ENCODE measurements around the gene SLC25A1.

The SLC25A1 gene

GRCh38 chr22:19180234-19180633, 1.7 kb upstream of the SLC25A1 start:
- DNase-seq = no peak

- peak; percentile 58 for DNase-seq
Measured at GRCh38 chr22:19179497-19180048, 1.0 kb upstream of the SLC25A1 start.

- peak; percentile 42 for DNase-seq
Measured at GRCh38 chr22:19178065-19178656, 375 bp downstream of the SLC25A1 start.

- no peak for DNase-seq
Measured at GRCh38 chr22:19177164-19178064, 1.1 kb downstream of the SLC25A1 start.

DNA sequence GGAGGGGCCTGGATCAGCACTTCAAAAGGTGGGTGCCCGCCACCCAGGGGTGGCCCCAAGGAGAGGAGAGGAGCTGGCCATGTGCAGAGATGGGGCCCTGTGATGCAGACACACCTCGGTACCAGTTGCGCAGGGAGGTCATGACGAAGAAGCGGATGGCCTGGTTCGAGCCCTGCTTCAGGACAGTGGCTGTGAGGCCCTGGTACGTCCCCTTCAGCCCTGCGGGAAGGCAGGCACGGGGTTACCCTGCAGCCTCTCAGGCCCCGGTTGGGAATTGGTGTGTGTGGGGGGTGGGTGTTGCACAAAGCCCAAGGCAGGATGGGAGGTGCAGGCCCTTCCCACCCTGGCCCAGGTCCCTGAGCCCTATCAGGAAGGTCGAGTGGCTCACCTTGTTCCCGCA, 1.8 kb downstream of the SLC25A1 start:
- DNase-seq = no peak

DNA sequence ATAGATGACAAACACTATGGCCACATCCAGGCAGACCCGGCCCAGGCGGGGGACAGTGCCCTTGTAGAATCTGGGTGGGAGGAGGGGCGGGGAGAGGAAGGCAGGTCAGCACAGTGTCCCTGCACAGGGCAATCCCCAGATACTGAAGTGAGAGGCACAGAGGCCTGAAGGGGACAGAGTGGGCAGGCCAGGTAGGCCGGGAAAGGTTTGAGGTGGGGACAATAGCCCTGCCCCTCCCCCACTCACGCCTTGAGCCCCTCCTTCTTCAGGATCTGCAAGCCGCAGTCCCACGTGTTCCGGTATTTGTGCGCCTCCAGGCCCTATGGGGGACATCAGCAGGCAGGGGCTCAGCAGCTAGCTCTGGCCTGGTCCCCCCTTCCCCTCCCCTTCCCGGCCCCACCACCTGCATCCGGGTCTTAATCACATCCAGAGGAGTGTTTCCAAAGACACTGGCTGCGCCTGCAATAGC, 2.3 kb downstream of the SLC25A1 start:
- no peak for DNase-seq

DNA sequence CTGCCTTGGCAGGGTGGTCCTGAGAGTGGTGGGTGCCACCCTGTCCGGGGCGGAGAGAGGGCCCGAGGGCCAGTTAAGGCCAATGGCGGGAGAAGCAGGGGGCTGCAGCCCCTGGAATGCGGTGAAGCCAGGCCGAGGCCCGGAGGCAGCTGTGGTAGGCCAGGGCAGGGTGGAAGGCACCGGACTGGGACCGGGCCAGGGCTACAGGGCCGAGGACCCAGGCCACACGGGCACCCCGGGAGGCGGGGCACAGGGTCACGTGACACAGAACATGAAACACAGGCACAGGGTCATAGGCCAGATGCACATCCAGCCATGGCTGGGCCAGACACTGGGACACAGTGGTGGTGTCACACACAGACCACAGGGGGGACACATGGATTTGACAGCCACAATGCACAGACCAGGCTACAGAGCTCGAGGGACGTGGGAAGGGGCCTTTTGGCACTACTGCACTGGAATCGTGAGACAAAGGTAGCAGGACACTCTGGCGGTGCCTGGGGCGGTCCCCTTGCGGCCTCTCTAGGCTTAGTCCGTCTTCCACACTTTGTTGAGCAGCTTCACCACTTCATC, 2.8 kb downstream of the SLC25A1 start:
- no peak for DNase-seq

DNA sequence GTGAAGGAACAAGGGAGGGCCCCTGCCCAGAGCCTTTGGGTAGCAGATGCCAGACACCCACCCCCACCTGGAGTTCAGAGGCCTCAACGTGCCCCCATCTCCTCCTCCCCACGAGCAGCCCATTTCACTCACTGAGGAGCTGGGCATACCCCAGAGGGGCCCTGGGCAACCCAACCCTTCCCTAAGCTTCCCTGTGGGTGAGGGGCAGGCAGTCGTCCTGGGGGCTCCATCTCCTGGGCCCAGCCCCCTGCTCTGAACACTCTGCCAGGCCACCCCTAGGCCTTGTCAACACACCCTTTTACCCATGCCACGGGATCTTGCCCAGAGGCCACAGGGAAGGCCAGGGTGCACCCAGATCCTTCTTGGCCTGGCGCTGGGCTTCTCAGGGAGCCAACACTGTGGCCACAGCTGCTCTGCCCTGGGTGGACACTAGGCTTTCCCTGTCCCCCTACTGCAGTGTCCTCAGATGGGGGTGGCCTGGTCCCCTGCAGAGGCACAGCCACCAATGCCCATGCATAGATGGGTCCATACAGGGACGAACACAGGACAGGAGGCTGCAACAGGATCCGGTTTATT, 3.4 kb downstream of the SLC25A1 start:
- no peak for DNase-seq

GRCh38 chr22:19174106-19175025, 4.2 kb downstream of the SLC25A1 start:
- DNase-seq = peak; percentile 41

DNA sequence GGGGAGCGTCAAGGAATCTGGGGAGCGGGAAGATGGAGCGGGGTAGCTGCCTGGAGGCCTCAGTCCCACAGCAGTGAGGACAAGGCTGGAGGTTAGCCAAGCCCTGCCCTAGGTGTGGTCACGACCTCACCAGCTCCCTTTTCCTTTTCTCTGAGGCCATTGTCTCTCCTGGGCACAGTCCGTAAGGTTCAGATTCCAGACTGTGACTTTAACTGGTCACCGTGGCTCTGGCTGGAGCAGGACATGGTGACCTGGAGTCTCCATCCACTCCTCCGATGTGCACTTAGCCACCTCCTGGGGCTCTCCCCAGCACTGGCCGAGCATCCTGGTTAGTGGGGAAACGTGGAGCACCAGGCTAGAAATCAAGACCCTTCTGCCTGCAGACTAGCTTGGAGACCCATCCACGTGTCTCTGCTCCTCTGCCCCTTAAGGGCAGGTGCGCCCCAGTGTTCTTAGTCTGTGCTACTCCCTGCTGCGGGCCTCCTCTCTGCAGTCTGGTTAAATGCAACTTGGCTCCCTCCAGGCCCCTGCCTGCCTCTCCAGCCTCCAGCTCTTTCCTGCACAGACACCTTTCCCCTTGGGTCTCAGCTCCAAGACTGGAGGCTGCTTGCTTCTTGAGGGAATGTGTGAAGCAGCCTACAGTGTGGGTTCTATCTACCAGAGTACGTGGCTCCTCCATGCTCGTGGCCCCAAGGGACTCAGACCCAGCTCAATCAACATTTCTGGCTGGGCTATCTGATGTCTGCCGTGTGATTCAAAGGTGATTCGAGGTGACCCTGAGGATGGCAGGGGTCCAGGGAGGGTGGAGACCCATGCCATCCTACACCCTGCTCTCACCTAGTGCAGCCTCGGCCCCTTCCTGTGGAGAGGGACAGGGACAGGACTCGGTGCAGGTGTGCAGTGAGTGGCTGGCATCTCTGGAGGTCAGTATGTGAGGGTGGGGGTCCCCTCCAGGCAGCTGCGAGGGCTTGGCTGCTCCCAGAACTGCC, 5.2 kb downstream of the SLC25A1 start:
- DNase-seq = no peak

- no peak for DNase-seq
Measured at GRCh38 chr22:19172213-19173046, 6.1 kb downstream of the SLC25A1 start.

DNA sequence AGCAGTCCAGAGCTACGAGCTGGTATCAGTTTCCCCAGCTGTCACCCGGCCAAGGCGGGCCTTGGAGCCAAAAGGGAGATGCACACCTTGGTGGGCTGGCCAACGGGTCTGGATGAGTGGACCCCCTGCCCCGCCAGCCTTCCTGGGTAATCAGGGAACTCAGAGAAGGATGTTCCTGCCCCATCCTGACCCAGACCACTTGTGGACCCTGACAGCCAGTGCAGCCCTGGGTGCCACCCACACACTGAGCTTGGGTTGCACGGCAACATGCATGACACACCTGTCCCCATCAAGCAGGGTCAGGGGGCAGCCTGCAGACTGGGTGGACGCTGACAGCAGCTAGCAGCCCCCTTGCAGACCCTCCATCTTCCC, 8.6 kb downstream of the SLC25A1 start:
- no peak for DNase-seq

- no peak for DNase-seq
Measured at GRCh38 chr22:19169002-19169946, 9.3 kb downstream of the SLC25A1 start.

GRCh38 chr22:19168088-19168890, 10.2 kb downstream of the SLC25A1 start:
- no peak for DNase-seq

DNA sequence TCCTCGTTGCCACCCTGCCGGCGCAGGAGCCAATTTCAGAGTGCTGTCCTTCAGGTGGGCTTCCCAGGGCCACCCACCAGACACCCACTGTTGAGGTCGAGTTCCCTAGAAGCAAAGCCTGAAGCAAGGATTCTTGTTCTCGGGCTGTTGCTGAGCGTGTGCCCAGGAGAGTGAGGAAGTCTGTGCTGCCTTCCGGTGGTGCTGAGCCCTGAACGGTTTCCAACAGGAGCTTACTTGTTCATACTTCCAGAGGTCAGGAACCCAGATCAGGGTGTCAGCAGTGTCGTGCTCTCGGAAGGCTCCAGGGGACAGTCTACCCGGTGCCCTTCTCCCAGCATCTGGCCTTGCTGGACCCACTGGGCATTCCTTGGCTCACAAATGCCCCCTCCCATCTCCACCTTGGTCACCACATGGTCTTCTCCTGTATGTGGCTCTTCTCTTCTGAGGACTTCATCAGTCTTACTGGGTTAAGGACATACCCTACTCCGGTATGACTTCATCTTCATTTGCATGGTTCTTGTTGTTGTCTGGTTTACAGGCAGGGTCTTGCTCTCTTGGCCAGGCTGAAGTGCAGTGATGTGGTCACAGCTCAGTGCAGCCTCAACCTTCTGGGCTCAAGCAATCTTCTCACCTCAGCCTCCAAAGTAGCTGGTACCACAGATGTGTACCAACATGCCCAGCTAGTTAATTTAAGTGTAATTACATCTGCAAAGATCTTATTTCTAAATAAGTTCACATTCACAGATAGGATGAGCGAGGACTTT, 11.2 kb downstream of the SLC25A1 start:
- no peak for DNase-seq

DNA sequence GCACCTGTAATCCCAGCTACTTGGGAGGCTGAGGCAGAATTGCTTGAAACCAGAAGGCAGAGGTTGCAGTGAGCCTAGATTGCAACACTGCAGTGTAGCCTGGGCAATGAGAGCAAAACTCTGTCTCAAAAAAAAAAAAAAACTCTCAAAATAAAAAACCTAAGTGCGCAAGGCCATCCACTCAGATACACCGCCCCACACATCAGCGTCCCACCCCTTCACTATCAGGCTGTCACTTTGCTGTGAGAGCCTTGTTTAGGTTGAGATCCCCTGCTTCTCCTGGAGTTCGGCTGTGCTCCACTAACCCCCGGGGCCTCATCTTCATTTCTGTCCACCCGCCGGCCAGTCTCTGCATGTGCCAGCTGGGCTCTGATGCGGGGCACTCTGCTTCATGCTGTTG, 12.1 kb downstream of the SLC25A1 start:
- DNase-seq = no peak

DNA sequence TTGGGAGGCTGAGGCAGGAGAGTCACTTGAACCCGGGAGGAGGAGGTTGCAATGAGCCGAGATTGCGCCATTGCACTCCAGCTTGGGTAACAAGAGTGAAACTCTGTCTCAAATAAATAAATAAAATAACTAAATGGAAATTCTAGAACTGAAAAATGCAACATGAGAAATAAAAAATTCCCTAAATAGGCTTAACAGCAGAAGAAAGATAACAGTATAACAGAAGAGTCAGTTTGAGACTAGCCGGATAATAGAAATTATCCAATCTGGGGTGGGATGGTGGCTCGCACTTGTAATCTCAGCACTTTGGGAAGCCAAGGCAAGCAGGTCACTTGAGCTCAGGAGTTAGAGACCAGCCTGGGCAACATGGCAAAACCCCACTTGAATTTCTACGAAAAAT, 14.1 kb downstream of the SLC25A1 start:
- DNase-seq = no peak

Measured in CD4-positive, alpha-beta T cell treated with Interferon gamma for 1 hour (primary cell).